ENCODE measurements around the gene CRNKL1. TPM values are rescaled to one million over a fixed set of nuclear protein-coding genes. Genes with fewer than 3 reads are reported as not detected.

Gene CRNKL1
- total RNA-seq, 1 experiment from 2014 or later = 20.4 TPM

DNA sequence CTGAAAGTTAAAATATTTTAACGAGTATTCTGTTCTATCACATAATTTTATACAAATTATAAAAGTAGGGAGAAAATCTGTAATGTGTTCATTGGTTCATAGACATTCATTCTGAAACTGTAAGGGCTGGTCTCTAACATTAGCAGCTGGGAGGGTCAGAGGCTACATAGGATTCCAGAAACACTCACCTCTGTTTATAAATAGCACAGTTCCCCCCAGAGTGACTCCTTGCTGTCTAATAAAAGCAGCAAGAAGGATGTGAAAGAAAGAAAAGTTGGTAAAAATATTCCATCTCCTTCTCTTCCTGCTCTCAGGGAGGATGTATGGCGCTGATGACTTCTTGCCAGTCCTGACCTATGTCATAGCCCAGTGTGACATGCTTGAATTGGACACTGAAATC, 60.4 kb downstream of the CRNKL1 start:
- no peaks in the 10 kb centered on the region for H4K20me1 ChIP-seq (ENCODE audit: insufficient read depth)
- H3K79me2 ChIP-seq (ENCODE audit: insufficient read depth, low read length) = no peaks in the 10 kb centered on the region
- ChIA-PET POLR2A (no interaction called here), CTCF (interaction anchor here (2.3 kb wide), 1 partner anchor 11 kb away, joined by 7 read pairs; no protein-coding TSS in a partner anchor), RAD21 (ENCODE audit: low non-redundant PET in 1 of 2, low total read pairs in 2 of 2, uncharacterized antibody in 2 of 2, unreplicated experiment in 2 of 2) (no interaction called here)
- no peak overlapping the region for H3K27ac ChIP-seq (ENCODE audit: low read depth, low read length)
- no peaks in the 10 kb centered on the region for H3K27me3 ChIP-seq (ENCODE audit: insufficient read depth, low read length)
- ATAC-seq (no peak), DNase-seq (ENCODE audit: low read depth, low spot score) (no peak)
- H3K4me2 ChIP-seq (ENCODE audit: low read length) = peak overlapping the region; percentile 72
- no peaks in the 10 kb centered on the region for H3K9me2 ChIP-seq (ENCODE audit: insufficient read depth)
- intact Hi-C loops (cut with micrococcal nuclease) = no loop called here
- H3K4me3 ChIP-seq (replicated peaks in 1 of 2; ENCODE audit: low read depth in 1 of 2, low read length in 2 of 2) = no peak overlapping the region
- BruUV-seq (replicated peaks) = no TSS peak
- H3K9me3 ChIP-seq (ENCODE audit: control insufficient read depth in 1 of 2, insufficient read depth in 1 of 2, low read depth in 1 of 2, low read length in 2 of 2) = no peaks in the 10 kb centered on the region
- TF ChIP-seq EZH2 (IDR thresholded peaks at IDR 0.05) = no peak
- TF ChIP-seq TCF7L2 (IDR thresholded peaks at IDR 0.05; ENCODE audit: borderline replicate concordance, extremely low read depth, insufficient read depth, insufficient read length) = no peak
- no peak for TF ChIP-seq ELF1 (IDR thresholded peaks at IDR 0.05; ENCODE audit: borderline replicate concordance, low read depth)
- TF ChIP-seq JUND (IDR thresholded peaks at IDR 0.05) = no peak
- no peak for TF ChIP-seq RAD21 (IDR thresholded peaks at IDR 0.05; ENCODE audit: low read depth)
- TF ChIP-seq CBX3 (IDR thresholded peaks at IDR 0.05; ENCODE audit: low read depth) = no peak
- no peak for TF ChIP-seq EGR1 (IDR thresholded peaks at IDR 0.05; ENCODE audit: low read depth)
- TF ChIP-seq CEBPB (IDR thresholded peaks at IDR 0.05; ENCODE audit: low read depth) = no peak
- no peak for TF ChIP-seq POLR2AphosphoS5 (IDR thresholded peaks at IDR 0.05; ENCODE audit: low read depth, low read length)
- no peak for TF ChIP-seq ZFX (IDR thresholded peaks at IDR 0.05)
- no peak for TF ChIP-seq POLR2A (IDR thresholded peaks at IDR 0.05; ENCODE audit: borderline replicate concordance, extremely low read depth, insufficient read depth, insufficient read length)
- no peak for TF ChIP-seq FOSL1 (IDR thresholded peaks at IDR 0.05; ENCODE audit: low read depth)
- no peak for TF ChIP-seq ATF3 (IDR thresholded peaks at IDR 0.05)
- TF ChIP-seq CTCF (IDR thresholded peaks at IDR 0.05 in 2 of 3, conservative IDR thresholded peaks at IDR 0.05 in 1 of 3; ENCODE audit: borderline replicate concordance in 1 of 3, insufficient read depth in 1 of 3, low read depth in 2 of 3, low read length in 2 of 3) = no peak
- TF ChIP-seq EZH2phosphoT487 (IDR thresholded peaks at IDR 0.05; ENCODE audit: borderline replicate concordance) = no peak
- TF ChIP-seq SIN3A (IDR thresholded peaks at IDR 0.05; ENCODE audit: low read depth) = no peak
- TF ChIP-seq, protein P1, sequence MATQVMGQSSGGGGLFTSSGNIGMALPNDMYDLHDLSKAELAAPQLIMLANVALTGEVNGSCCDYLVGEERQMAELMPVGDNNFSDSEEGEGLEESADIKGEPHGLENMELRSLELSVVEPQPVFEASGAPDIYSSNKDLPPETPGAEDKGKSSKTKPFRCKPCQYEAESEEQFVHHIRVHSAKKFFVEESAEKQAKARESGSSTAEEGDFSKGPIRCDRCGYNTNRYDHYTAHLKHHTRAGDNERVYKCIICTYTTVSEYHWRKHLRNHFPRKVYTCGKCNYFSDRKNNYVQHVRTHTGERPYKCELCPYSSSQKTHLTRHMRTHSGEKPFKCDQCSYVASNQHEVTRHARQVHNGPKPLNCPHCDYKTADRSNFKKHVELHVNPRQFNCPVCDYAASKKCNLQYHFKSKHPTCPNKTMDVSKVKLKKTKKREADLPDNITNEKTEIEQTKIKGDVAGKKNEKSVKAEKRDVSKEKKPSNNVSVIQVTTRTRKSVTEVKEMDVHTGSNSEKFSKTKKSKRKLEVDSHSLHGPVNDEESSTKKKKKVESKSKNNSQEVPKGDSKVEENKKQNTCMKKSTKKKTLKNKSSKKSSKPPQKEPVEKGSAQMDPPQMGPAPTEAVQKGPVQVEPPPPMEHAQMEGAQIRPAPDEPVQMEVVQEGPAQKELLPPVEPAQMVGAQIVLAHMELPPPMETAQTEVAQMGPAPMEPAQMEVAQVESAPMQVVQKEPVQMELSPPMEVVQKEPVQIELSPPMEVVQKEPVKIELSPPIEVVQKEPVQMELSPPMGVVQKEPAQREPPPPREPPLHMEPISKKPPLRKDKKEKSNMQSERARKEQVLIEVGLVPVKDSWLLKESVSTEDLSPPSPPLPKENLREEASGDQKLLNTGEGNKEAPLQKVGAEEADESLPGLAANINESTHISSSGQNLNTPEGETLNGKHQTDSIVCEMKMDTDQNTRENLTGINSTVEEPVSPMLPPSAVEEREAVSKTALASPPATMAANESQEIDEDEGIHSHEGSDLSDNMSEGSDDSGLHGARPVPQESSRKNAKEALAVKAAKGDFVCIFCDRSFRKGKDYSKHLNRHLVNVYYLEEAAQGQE (IDR thresholded peaks at IDR 0.05; ENCODE audit: low read depth) = no peak
- no peak for TF ChIP-seq SP1 (IDR thresholded peaks at IDR 0.05; ENCODE audit: low read depth)
- no peaks in the 10 kb centered on the region for H3K36me3 ChIP-seq (ENCODE audit: control insufficient read depth in 1 of 2, insufficient read depth in 2 of 2, low read length in 2 of 2)
- peak overlapping the region; percentile 62; the same call in 1 of the 2 replicates for H3K9ac ChIP-seq (ENCODE audit: low read length)
- H3K4me1 ChIP-seq (ENCODE audit: control insufficient read depth in 1 of 2, insufficient read depth in 2 of 2, low read length in 2 of 2) = peaks cover 32 to 45% of the 10 kb centered on the region in 2 experiments
- H2AFZ ChIP-seq (ENCODE audit: low read depth, low read length, poor library complexity, severe bottlenecking) = peak overlapping the region; percentile 87
